GM23248 (cell line): ENCODE results near the gene C1orf21.

ENCODE experiments used
- EZH2 ChIP-seq: fragments of 200-600 bp; sonication (generic); IDR thresholded peaks from 2 replicates; pipeline ENCODE4 v1.6.1; 2018; ENCODE audit warnings: antibody characterized with exemption, mild to moderate bottlenecking; ENCODE audit not compliant: insufficient read depth, poor library complexity, severe bottlenecking
- EZH2phosphoT487 ChIP-seq: fragments of 200-600 bp; sonication (generic); IDR thresholded peaks from 2 replicates; pipeline ENCODE4 v1.6.1; 2018; ENCODE audit warnings: antibody characterized with exemption, moderate library complexity, mild to moderate bottlenecking, low read depth; ENCODE audit not compliant: insufficient read depth

DNA sequence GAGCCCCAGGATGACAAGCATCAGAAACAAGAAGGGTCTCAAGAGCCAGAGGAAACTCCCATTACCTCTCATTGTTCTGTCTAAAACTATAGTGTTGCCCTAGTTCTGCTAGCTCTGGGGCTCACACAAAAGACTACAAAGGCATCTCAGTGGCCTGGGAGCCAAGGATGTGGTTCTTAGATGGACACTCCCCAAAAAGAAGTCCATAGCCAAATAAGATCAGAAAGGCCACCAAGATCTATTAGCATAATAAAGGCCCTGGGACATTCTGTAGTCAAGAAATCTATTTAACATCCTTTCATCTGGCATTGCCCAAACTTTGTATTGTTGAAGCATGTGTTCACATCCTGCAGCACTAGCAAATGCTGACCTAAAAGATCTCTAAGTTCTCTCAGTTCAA lies 268.4 kb downstream of the C1orf21 start:
- TF ChIP-seq EZH2phosphoT487 (no peak), EZH2 (no peak)
